ENCODE data around the gene ID1.
"Not testable (repeated sequence)": the region's sequence is repeated elsewhere in the genome, so short reads cannot be mapped to it uniquely, and the experiment has no call there.

The ID1 gene

GRCh38 chr20:31604567-31605030 is 490 bp upstream of the ID1 start:
- Histone ChIP-seq H3K27ac (ENCODE audit: low read length) (peak overlapping the region; percentile 93), H3K36me3 (ENCODE audit: control insufficient read depth in 2 of 2, insufficient read depth in 2 of 2, low read length in 2 of 2) (no peaks in the 10 kb centered on the region), H3K4me3 (ENCODE audit: low read length in 2 of 2) (peak overlapping the region; percentile 87 to 92), H3K9me3 (ENCODE audit: control insufficient read depth in 2 of 2, low read length in 2 of 2) (no peaks in the 10 kb centered on the region), H3K9ac (ENCODE audit: low read length in 2 of 2) (peak overlapping the region; percentile 86 to 91), H3K27me3 (ENCODE audit: control insufficient read depth in 1 of 2, insufficient read depth in 2 of 2, low read length in 2 of 2) (no peaks in the 10 kb centered on the region), H3K4me1 (ENCODE audit: control insufficient read depth, insufficient read depth, low read length) (peaks cover 47% of the 10 kb centered on the region)

GRCh38 chr20:31605902-31606803 is 1.1 kb downstream of the ID1 start:
- H3K4me3 ChIP-seq (ENCODE audit: low read length in 2 of 2), result peak overlapping the region; percentile 87 to 92
- H3K9ac ChIP-seq (ENCODE audit: low read length in 2 of 2), result peak overlapping the region; percentile 86 to 91
- no peaks in the 10 kb centered on the region for H3K36me3 ChIP-seq (ENCODE audit: control insufficient read depth in 2 of 2, insufficient read depth in 2 of 2, low read length in 2 of 2)
- H3K27ac ChIP-seq (ENCODE audit: low read length), result peak overlapping the region; percentile 93
- H3K27me3 ChIP-seq (ENCODE audit: control insufficient read depth in 1 of 2, insufficient read depth in 2 of 2, low read length in 2 of 2), result no peaks in the 10 kb centered on the region
- no peaks in the 10 kb centered on the region for H3K9me3 ChIP-seq (ENCODE audit: control insufficient read depth in 2 of 2, low read length in 2 of 2)
- peaks cover 47% of the 10 kb centered on the region for H3K4me1 ChIP-seq (ENCODE audit: control insufficient read depth, insufficient read depth, low read length)

GRCh38 chr20:31606804-31607639 is 1.9 kb downstream of the ID1 start:
- peak overlapping the region; percentile 86 to 91 for H3K9ac ChIP-seq (ENCODE audit: low read length in 2 of 2)
- H3K36me3 ChIP-seq (ENCODE audit: control insufficient read depth in 2 of 2, insufficient read depth in 2 of 2, low read length in 2 of 2), result no peaks in the 10 kb centered on the region
- peak overlapping the region; percentile 87 to 92 for H3K4me3 ChIP-seq (ENCODE audit: low read length in 2 of 2)
- peaks cover 47% of the 10 kb centered on the region for H3K4me1 ChIP-seq (ENCODE audit: control insufficient read depth, insufficient read depth, low read length)
- no peaks in the 10 kb centered on the region for H3K27me3 ChIP-seq (ENCODE audit: control insufficient read depth in 1 of 2, insufficient read depth in 2 of 2, low read length in 2 of 2)
- H3K27ac ChIP-seq (ENCODE audit: low read length), result peak overlapping the region; percentile 93
- no peaks in the 10 kb centered on the region for H3K9me3 ChIP-seq (ENCODE audit: control insufficient read depth in 2 of 2, low read length in 2 of 2)

GRCh38 chr20:31607640-31608250 is 2.7 kb downstream of the ID1 start:
- Histone ChIP-seq H3K9ac (ENCODE audit: low read length in 2 of 2) (peak overlapping the region in 1 of 2 donors; percentile 91), H3K36me3 (ENCODE audit: control insufficient read depth in 2 of 2, insufficient read depth in 2 of 2, low read length in 2 of 2) (no peaks in the 10 kb centered on the region), H3K27me3 (ENCODE audit: control insufficient read depth in 1 of 2, insufficient read depth in 2 of 2, low read length in 2 of 2) (no peaks in the 10 kb centered on the region), H3K9me3 (ENCODE audit: control insufficient read depth in 2 of 2, low read length in 2 of 2) (no peaks in the 10 kb centered on the region), H3K4me3 (ENCODE audit: low read length in 2 of 2) (peak overlapping the region in 1 of 2 donors; percentile 92), H3K4me1 (ENCODE audit: control insufficient read depth, insufficient read depth, low read length) (peaks cover 49% of the 10 kb centered on the region), H3K27ac (ENCODE audit: low read length) (peak overlapping the region; percentile 93)

- Histone ChIP-seq H3K9me3 (ENCODE audit: control insufficient read depth in 2 of 2, low read length in 2 of 2) (no peaks in the 10 kb centered on the region), H3K27me3 (ENCODE audit: control insufficient read depth in 1 of 2, insufficient read depth in 2 of 2, low read length in 2 of 2) (no peaks in the 10 kb centered on the region), H3K36me3 (ENCODE audit: control insufficient read depth in 2 of 2, insufficient read depth in 2 of 2, low read length in 2 of 2) (no peaks in the 10 kb centered on the region), H3K27ac (ENCODE audit: low read length) (peak overlapping the region; percentile 93), H3K9ac (ENCODE audit: low read length in 2 of 2) (peak overlapping the region in 1 of 2 donors; percentile 58), H3K4me1 (ENCODE audit: control insufficient read depth, insufficient read depth, low read length) (peaks cover 52% of the 10 kb centered on the region), H3K4me3 (ENCODE audit: low read length in 2 of 2) (peak overlapping the region in 1 of 2 donors; percentile 92)
Observed at GRCh38 chr20:31608251-31608945, 3.3 kb downstream of the ID1 start.

- peaks cover 15% of the 10 kb centered on the region for H3K4me1 ChIP-seq (ENCODE audit: control insufficient read depth, insufficient read depth, low read length)
- H3K9ac ChIP-seq (ENCODE audit: low read length in 2 of 2); H3K27ac ChIP-seq (ENCODE audit: low read length); H3K9me3 ChIP-seq (ENCODE audit: control insufficient read depth in 2 of 2, low read length in 2 of 2); H3K4me3 ChIP-seq (ENCODE audit: low read length in 2 of 2); H3K36me3 ChIP-seq (ENCODE audit: control insufficient read depth in 2 of 2, insufficient read depth in 2 of 2, low read length in 2 of 2); H3K27me3 ChIP-seq (ENCODE audit: control insufficient read depth in 1 of 2, insufficient read depth in 2 of 2, low read length in 2 of 2): not testable (repeated sequence)
Observed at GRCh38 chr20:31612271-31612640, 7.2 kb downstream of the ID1 start.

- no peak overlapping the region for H3K9ac ChIP-seq (ENCODE audit: low read length in 2 of 2)
- no peaks in the 10 kb centered on the region for H3K9me3 ChIP-seq (ENCODE audit: control insufficient read depth in 2 of 2, low read length in 2 of 2)
- H3K36me3 ChIP-seq (ENCODE audit: control insufficient read depth in 2 of 2, insufficient read depth in 2 of 2, low read length in 2 of 2), result no peaks in the 10 kb centered on the region
- H3K4me3 ChIP-seq (ENCODE audit: low read length in 2 of 2), result no peak overlapping the region
- peaks cover 4% of the 10 kb centered on the region for H3K4me1 ChIP-seq (ENCODE audit: control insufficient read depth, insufficient read depth, low read length)
- no peak overlapping the region for H3K27ac ChIP-seq (ENCODE audit: low read length)
- H3K27me3 ChIP-seq (ENCODE audit: control insufficient read depth in 1 of 2, insufficient read depth in 2 of 2, low read length in 2 of 2), result no peaks in the 10 kb centered on the region
Observed at GRCh38 chr20:31615416-31615815, 10.3 kb downstream of the ID1 start.

GRCh38 chr20:31617432-31618104 is 12.5 kb downstream of the ID1 start:
- no peaks in the 10 kb centered on the region for H3K27me3 ChIP-seq (ENCODE audit: control insufficient read depth in 1 of 2, insufficient read depth in 2 of 2, low read length in 2 of 2)
- H3K4me3 ChIP-seq (ENCODE audit: low read length in 2 of 2), result no peak overlapping the region
- peaks cover 4% of the 10 kb centered on the region for H3K4me1 ChIP-seq (ENCODE audit: control insufficient read depth, insufficient read depth, low read length)
- H3K27ac ChIP-seq (ENCODE audit: low read length), result no peak overlapping the region
- H3K36me3 ChIP-seq (ENCODE audit: control insufficient read depth in 2 of 2, insufficient read depth in 2 of 2, low read length in 2 of 2), result no peaks in the 10 kb centered on the region
- H3K9ac ChIP-seq (ENCODE audit: low read length in 2 of 2), result no peak overlapping the region
- H3K9me3 ChIP-seq (ENCODE audit: control insufficient read depth in 2 of 2, low read length in 2 of 2), result no peaks in the 10 kb centered on the region

- Histone ChIP-seq H3K36me3 (ENCODE audit: control insufficient read depth in 2 of 2, insufficient read depth in 2 of 2, low read length in 2 of 2) (no peaks in the 10 kb centered on the region), H3K4me1 (ENCODE audit: control insufficient read depth, insufficient read depth, low read length) (no peaks in the 10 kb centered on the region), H3K9me3 (ENCODE audit: control insufficient read depth in 2 of 2, low read length in 2 of 2) (no peaks in the 10 kb centered on the region), H3K9ac (ENCODE audit: low read length in 2 of 2) (no peak overlapping the region), H3K27ac (ENCODE audit: low read length) (no peak overlapping the region), H3K4me3 (ENCODE audit: low read length in 2 of 2) (no peak overlapping the region), H3K27me3 (ENCODE audit: control insufficient read depth in 1 of 2, insufficient read depth in 2 of 2, low read length in 2 of 2) (no peaks in the 10 kb centered on the region)
Observed at GRCh38 chr20:31620246-31620645, 15.2 kb downstream of the ID1 start.

GRCh38 chr20:31623123-31623505 is 18.0 kb downstream of the ID1 start:
- not testable (repeated sequence) for H3K36me3 ChIP-seq (ENCODE audit: control insufficient read depth in 2 of 2, insufficient read depth in 2 of 2, low read length in 2 of 2); H3K4me3 ChIP-seq (ENCODE audit: low read length in 2 of 2); H3K27ac ChIP-seq (ENCODE audit: low read length); H3K27me3 ChIP-seq (ENCODE audit: control insufficient read depth in 1 of 2, insufficient read depth in 2 of 2, low read length in 2 of 2); H3K9ac ChIP-seq (ENCODE audit: low read length in 2 of 2); H3K9me3 ChIP-seq (ENCODE audit: control insufficient read depth in 2 of 2, low read length in 2 of 2); H3K4me1 ChIP-seq (ENCODE audit: control insufficient read depth, insufficient read depth, low read length)

All from stomach smooth muscle (tissue), 2 donors.